AG09309 (cell line): Measurements from ENCODE around the gene HMCES.

Experiments
- DNase-seq: peaks from one replicate; pipeline ENCODE4 v3.0.0-alpha.2; 2010; ENCODE audit warnings: low read depth
- H3K4me3 ChIP-seq: 2 replicates; pipeline ENCODE4 v1.5.1; 2011; ENCODE audit warnings: mild to moderate bottlenecking, low read depth, low read length, moderate library complexity; ENCODE audit not compliant: control insufficient read depth
- CTCF ChIP-seq: IDR thresholded peaks from 2 replicates; pipeline ENCODE4 v1.5.1; 2011; ENCODE audit warnings: mild to moderate bottlenecking, low read depth, low read length, inconsistent platforms; ENCODE audit not compliant: insufficient read depth, control insufficient read depth; ENCODE audit errors: missing control alignments

HMCES gene

GRCh38 chr3:129278439-129278965 lies at the start of gene HMCES:
HMCES (plus strand) TSS chr3:129278870; CDS start chr3:129279733, 863 bp downstream.
- DNase-seq = no peak
- H3K4me3 ChIP-seq = peak within 1 kb of the TSS; percentile 77
- no peak for TF ChIP-seq CTCF

- DNase-seq = peak; percentile 49
- no peak overlapping the region for H3K4me3 ChIP-seq
Measured at GRCh38 chr3:129228891-129229585, 49.6 kb upstream of the HMCES start.

DNA sequence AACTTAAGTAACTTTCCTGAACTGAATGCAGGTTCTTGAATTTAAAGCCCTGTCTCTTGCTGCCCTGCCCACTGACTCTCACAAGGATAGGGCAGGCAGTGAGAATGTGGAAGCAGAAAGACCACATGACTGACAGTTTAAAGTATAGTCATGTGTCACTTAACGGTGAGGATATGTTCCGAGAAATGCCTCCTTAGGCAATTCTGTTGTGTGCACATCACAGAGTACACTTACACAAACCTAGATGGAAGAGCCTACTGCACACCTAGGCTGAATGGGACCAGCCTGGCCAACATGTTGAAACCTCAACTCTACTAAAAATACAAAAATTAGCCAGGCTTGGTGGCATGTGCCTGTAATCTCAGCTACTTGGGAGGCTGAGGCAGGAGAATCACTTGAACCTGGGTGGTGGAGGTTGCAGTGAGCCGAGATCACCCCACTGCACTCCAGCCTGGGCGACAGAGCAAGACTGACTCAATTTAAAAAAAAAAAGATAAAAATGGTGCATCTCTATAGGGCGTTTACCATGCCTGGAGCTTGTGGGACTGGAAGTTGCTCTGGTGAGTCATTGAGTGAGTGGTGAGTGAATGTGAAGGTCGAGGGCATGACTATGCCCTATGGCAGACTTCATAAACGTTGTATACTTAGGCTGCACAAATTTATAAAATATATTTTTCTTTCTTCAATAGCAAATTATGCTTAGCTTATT lies 48.2 kb upstream of the HMCES start:
- no peak overlapping the region for H3K4me3 ChIP-seq

More at GRCh38 chr3:129228891-129229585, 49.6 kb upstream of the HMCES start:
- TF ChIP-seq CTCF = no peak

GRCh38 chr3:129231331-129232119 lies 47.1 kb upstream of the HMCES start:
- no peak for DNase-seq
- no peak overlapping the region for H3K4me3 ChIP-seq
- TF ChIP-seq CTCF = no peak

More for the DNA sequence above, 48.2 kb upstream of the HMCES start:
- peak; percentile 52 for DNase-seq
- TF ChIP-seq CTCF = no peak

DNA sequence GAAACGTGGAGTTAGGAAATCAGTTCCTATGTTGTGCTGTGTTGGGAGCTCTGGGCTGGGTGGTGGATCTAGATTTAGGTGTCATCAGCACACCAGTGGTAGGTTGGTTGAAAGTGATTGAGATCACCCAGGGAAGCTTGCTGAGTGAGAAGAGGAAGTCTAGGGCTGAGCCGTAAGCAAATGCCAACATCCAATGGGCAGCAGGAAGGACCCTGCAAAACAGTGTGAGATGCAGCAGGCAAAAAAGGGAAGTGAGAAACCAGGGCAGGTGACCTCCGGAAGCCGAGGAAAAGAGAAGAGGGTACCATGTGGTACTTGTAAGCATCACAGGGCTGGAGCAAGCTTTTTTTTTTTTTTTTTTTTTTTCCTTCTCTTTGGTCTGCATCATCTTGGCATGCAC lies 45.1 kb upstream of the HMCES start:
- H3K4me3 ChIP-seq = no peak overlapping the region
- DNase-seq = no peak
- TF ChIP-seq CTCF = no peak

DNA sequence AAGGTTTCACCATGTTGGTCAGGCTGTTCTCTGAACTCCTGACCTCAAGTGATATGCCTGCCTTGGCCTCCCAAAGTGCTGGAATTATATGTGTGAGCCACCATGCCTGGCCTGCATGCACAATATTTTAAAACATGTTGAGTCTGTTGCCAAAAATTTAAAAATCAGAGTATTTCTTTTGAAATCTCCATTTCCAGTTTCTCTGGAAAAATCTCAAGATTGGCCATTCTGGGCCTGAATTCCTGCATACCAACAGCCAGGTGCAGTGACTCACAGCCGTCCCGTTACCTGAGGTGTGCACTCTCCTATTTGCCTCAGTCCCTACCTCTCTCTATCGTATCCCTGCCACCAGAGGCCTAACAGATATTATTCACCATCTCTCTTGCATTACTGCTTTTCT lies 44.2 kb upstream of the HMCES start:
- no peak overlapping the region for H3K4me3 ChIP-seq
- TF ChIP-seq CTCF = no peak
- DNase-seq = no peak
